ENCODE measurements around the gene CRIM1.

CRIM1 gene

DNA sequence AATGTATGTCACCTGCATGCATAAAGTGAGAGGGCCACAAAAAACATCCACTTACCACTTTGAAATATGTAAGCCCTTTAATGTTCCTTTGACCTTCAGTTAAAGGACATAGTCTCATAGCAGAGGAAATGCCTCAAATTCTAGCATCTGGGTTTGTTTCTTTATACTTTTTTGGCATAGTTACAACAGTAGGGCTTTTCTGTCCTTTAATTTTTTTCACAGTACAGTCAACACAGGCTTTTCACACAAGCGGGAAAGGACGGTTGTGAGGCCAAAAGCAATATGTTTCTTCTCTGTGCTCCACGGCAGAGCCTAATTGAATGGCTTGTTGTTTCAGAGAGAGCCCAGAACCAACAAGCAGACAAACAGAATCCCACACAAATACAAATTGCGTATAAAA is 57.6 kb downstream of the CRIM1 start:
- Mint-ChIP-seq H3K27ac (no peak overlapping the region), H3K27me3 (no peaks in the 10 kb centered on the region), H3K36me3 (no peaks in the 10 kb centered on the region), H3K9me3 (no peaks in the 10 kb centered on the region), H3K4me1 (no peaks in the 10 kb centered on the region), H3K4me3 (no peak overlapping the region)
- no peak for ATAC-seq

DNA sequence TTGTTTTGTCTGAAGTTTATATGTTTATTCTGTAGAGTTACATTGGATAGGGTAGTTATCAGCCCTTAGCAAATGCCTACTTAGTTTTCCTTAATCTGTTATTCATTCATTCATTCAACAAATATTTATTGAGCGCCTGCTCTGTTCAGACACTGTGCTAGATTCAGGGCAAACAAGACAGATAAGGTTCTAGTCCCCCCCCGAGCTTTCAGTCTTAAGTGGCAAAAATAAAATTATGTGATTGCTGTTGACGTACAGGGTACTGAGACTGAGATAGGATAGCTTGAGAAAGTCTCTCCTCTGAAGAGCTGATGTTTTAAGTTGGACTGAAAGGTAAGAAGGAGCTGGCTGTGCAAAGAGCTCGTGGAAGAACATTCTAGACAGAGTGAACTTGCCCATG is 58.7 kb downstream of the CRIM1 start:
- Mint-ChIP-seq H3K36me3 (no peaks in the 10 kb centered on the region), H3K9me3 (no peaks in the 10 kb centered on the region), H3K27ac (no peak overlapping the region), H3K4me1 (no peaks in the 10 kb centered on the region), H3K27me3 (no peaks in the 10 kb centered on the region), H3K4me3 (no peak overlapping the region)
- no peak for ATAC-seq

DNA sequence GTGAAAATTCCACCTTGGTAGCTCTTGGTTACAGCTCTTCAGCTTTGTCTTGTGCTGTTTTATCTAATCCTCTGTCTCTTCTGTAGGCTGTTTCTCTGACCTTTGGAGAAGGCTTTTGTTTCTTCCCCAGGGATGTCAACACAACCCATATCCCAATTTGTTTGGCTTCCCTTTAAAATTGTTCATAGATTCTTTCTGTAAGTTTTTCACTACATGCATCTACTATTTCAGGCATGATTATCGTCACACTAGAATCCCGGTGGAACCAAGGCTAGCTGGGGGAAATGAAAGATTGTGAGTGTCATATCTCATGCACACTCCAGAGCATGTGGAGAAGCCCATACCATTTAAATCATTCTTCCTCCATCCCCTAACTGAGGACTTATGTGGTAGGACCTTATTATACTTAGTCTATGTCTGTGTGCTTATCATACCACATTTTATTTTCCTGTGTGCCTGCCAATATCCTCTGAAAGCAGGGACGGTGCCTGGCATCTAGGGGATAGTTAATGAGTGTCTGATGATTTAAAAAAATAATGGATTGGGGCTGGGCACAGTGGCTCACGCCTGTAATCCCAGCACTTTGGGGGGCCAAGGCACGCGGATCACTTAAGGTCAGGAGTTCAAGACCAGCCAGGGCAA is 59.9 kb downstream of the CRIM1 start:
- H3K36me3 Mint-ChIP-seq, result no peaks in the 10 kb centered on the region
- no peaks in the 10 kb centered on the region for H3K9me3 Mint-ChIP-seq
- no peaks in the 10 kb centered on the region for H3K4me1 Mint-ChIP-seq
- H3K27ac Mint-ChIP-seq, result no peak overlapping the region
- no peak overlapping the region for H3K4me3 Mint-ChIP-seq
- ATAC-seq, result no peak
- H3K27me3 Mint-ChIP-seq, result no peaks in the 10 kb centered on the region

DNA sequence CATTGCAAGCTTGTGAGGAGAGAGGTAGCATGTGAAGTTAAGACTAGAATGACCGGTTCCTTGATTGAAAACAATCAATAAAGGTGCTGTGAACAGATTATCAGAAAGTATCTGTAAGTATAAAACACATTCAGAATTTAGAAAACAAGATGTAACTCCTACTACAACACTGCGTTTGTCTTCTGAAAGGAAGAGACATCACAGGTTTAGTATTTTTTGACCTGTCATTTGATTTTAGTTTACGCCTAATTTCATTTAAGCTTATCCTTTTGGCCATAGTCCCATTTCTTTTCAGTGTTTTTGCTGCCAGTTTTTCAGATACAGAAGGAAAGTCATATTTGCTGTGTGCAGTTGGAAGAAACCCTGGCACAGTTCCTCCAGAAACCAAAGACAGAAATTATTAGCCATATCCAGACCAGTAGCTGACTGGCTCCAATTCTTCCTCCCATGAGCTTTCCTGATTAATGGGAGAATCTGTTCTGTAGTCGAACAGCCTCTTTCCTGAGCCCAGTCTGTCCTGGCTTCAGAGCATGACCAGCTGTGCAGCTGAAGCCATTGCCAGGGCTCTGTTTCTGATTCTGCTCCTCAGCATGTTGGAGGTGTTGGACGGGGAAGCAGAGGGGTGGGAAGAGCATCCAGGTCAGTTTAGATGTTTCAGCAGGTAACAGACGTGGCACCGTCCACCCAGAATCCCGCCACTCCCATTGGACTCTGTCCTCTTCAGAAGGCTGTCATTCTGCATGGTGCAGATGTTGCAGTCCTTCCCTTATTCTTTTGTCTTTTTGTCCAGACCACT is 61.0 kb downstream of the CRIM1 start:
- H3K4me1 Mint-ChIP-seq, result no peaks in the 10 kb centered on the region
- no peak overlapping the region for H3K4me3 Mint-ChIP-seq
- no peak for ATAC-seq
- H3K27me3 Mint-ChIP-seq, result no peaks in the 10 kb centered on the region
- H3K9me3 Mint-ChIP-seq, result no peaks in the 10 kb centered on the region
- no peak overlapping the region for H3K27ac Mint-ChIP-seq
- no peaks in the 10 kb centered on the region for H3K36me3 Mint-ChIP-seq

DNA sequence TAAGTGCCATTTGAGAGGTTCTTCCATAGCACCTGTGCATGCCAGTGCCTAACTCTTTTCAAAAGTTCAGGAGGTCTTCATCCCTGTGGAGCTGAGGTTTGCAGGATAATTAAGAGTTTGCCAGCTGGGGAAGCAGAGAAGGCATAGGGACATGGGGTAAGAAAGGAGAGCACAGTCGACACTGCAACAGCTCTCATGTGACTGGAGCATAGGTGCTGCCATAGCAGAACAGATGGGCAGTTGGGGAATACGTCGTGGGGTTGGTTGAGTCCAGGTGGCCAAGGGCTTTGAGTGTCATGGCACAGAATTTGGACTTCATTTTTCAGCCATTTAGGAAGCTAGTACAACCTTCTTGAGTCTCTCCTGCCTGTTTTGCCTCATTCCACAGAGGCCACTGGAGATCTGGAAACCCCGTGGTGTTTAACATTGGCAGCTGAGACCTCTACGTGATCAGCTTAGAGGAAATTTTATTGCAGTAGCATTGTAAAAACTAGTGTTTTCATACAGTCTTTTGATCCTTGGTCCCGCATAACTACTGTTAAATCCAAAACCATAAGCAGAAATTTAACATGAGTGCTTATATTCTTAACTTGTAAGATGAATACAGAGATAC is 65.1 kb downstream of the CRIM1 start:
- Mint-ChIP-seq H3K27me3 (no peaks in the 10 kb centered on the region), H3K4me1 (no peaks in the 10 kb centered on the region), H3K27ac (no peak overlapping the region), H3K36me3 (no peaks in the 10 kb centered on the region), H3K9me3 (no peaks in the 10 kb centered on the region), H3K4me3 (no peak overlapping the region)
- no peak for ATAC-seq

DNA sequence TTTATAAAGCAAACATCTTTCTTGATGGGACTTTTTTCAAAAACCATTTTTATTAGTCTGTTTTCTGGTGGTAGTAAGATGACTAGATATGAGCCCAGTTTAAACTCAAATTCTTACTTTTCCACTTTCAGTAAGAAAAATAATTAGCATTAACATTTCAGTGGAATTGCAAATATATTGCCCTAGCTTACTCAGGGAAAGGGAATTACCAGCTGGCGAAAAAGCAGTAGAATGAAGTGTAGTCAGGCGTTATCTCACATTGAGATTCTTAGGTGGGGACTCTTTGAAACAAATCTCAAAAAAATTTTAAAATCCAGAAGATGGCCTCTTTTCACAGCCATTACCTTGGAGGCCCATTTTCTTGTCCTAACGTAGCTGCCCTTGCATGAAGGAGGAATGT is 65.8 kb downstream of the CRIM1 start:
- no peaks in the 10 kb centered on the region for H3K4me1 Mint-ChIP-seq
- no peak for ATAC-seq

DNA sequence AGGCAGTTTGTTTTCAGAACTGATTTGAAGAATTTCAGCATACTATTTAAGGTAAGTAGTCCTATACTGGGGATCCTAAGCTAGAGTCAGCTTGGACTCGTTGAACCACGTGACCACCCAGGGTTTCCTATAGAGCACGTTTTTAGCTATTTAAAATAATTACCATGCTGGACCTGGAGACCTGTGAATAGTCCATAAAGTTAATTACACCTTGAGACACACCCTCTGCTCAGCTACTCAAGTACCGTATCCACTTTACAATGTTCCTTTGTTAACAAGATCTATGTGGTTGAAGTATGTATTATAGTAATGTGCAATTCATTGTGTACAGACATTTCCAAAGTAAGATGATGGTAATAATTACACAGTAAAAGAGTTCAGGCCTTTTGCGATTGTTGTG is 67.6 kb downstream of the CRIM1 start:
- H3K4me3 Mint-ChIP-seq, result no peak overlapping the region
- no peaks in the 10 kb centered on the region for H3K4me1 Mint-ChIP-seq
- no peak overlapping the region for H3K27ac Mint-ChIP-seq
- no peaks in the 10 kb centered on the region for H3K27me3 Mint-ChIP-seq
- H3K36me3 Mint-ChIP-seq, result no peaks in the 10 kb centered on the region
- no peak for ATAC-seq
- H3K9me3 Mint-ChIP-seq, result no peaks in the 10 kb centered on the region

More for the DNA sequence above, 65.8 kb downstream of the CRIM1 start:
- Mint-ChIP-seq H3K27me3 (no peaks in the 10 kb centered on the region), H3K9me3 (no peaks in the 10 kb centered on the region), H3K27ac (no peak overlapping the region), H3K4me3 (no peak overlapping the region), H3K36me3 (no peaks in the 10 kb centered on the region)

DNA sequence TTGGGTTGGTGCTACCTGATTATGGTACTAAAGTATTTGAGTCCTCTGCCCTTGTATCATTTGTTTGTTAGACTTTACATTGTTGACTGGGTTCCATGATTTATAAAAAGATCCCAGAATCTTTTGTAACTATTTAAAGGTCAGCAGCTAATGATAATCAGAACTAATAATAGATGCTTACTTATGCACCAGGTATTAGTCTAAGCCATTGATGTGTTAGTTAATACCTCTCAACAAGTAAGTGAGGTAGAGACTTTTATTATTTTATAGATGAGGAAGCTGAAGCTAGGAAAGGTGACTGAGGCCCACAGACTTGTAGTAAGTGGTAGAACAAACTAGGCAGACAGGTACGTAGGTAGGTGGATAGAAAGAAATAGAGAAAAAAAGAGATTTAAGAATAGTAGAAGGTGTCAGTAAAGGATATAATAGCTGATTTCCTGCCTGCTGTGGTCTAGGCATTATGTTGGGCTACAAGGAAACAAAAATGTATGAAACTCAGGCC is 68.1 kb downstream of the CRIM1 start:
- H3K4me3 Mint-ChIP-seq, result no peak overlapping the region
- no peak overlapping the region for H3K27ac Mint-ChIP-seq
- H3K36me3 Mint-ChIP-seq, result no peaks in the 10 kb centered on the region
- no peak for ATAC-seq
- no peaks in the 10 kb centered on the region for H3K4me1 Mint-ChIP-seq
- H3K27me3 Mint-ChIP-seq, result no peaks in the 10 kb centered on the region
- no peaks in the 10 kb centered on the region for H3K9me3 Mint-ChIP-seq

DNA sequence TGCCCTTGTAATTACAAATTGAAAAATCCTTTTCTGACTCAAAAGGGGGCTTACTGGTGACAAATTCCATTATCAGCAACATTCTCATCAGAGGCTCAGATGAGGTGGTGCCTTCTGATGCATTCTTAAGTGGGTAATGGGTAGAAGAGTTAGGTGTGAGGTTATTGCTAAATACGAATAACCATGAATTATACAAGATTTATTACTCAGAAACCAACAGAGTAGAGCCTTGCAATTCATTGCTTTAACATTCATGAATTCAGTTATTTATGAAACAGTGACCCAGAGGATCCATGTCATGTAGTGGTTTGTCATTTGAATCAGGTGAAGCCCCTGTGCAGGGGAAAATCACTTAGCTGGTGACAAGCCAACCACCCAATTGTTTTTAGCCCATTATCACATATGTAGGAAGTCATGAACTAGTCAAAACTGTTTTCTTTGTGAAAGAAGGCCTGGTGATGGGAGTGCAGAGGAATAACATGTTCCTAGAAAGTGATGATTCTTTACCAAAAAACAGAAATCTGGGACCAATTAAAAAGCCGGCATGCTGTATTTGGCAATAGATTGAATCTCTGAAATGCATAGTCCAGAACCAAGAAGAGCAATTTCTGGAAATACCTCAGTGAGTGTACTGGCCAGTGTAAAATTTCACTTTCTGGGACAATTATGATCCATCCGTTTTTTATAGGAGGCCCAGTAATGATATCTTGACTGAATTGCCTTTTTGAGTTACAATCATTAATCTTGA is 70.2 kb downstream of the CRIM1 start:
- Mint-ChIP-seq H3K9me3 (no peaks in the 10 kb centered on the region), H3K36me3 (no peaks in the 10 kb centered on the region), H3K4me1 (no peaks in the 10 kb centered on the region), H3K27me3 (no peaks in the 10 kb centered on the region), H3K27ac (no peak overlapping the region), H3K4me3 (no peak overlapping the region)
- ATAC-seq, result no peak

DNA sequence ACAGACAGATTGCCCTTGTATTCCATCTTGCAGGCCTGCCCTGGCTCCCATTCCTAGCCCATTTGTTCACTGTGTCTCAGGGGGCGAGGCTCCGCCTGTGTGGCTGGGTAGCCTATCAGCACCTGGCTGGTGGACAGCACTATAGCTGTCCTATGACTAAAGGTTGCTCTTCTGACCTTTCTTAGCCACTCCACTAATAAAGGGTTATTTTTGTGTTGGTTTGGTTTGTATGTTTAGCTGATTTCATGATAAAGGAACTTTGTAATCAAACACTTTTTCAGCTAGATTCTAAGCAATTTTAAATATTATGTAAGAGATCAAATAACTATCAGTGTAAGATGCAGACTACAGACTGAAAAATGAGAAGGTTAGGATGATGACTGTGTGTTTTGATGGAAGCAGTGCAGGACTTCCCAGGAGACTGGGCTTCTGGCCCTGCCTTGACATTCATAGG is 72.2 kb downstream of the CRIM1 start:
- Mint-ChIP-seq H3K9me3 (no peaks in the 10 kb centered on the region), H3K27ac (no peak overlapping the region), H3K27me3 (no peaks in the 10 kb centered on the region), H3K4me1 (no peaks in the 10 kb centered on the region), H3K36me3 (no peaks in the 10 kb centered on the region), H3K4me3 (no peak overlapping the region)
- peak; percentile 54 for ATAC-seq

DNA sequence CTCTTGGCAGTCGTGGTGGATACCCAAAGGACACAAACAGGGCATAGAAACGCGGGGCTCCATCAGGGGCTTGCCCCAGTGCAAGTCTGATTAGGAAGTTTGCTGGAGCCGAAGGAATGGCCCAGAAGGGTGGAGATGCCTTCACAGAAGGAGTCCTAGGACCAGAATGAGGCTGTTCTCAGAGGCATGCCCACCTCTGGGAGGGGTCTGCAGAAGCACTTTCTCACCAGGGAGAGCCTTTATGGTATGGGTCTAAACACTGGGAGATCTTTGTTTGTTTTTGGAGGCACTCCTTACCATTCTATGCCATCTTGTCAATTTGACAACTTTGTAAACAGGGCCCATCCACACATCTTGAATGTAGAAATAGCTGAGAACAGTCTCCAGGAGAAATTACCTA is 75.0 kb downstream of the CRIM1 start:
- Mint-ChIP-seq H3K36me3 (no peaks in the 10 kb centered on the region), H3K27me3 (no peaks in the 10 kb centered on the region), H3K27ac (no peak overlapping the region), H3K4me3 (no peak overlapping the region), H3K9me3 (no peaks in the 10 kb centered on the region), H3K4me1 (no peaks in the 10 kb centered on the region)
- no peak for ATAC-seq

DNA sequence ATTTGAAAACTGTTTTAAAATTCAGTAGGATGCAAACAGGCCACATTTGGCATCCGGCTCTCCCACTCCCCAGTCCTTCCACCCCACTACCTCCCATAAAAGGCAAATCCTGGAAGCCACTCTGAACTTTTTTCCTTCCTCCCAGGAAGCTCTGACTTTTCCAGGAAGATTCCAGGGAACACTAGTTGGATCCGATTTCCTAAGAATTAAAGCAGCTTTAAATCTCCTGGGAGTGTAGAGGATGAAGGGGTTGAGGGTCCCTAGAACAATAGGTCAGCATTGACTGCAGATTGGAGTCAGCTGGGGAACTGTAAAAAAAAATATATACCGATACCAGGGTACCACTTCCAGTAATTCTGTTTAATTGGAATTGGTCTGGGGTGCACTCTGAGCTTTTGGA is 76.9 kb downstream of the CRIM1 start:
- Mint-ChIP-seq H3K36me3 (no peaks in the 10 kb centered on the region), H3K9me3 (no peaks in the 10 kb centered on the region), H3K27ac (no peak overlapping the region), H3K4me1 (no peaks in the 10 kb centered on the region), H3K4me3 (no peak overlapping the region), H3K27me3 (no peaks in the 10 kb centered on the region)
- no peak for ATAC-seq

DNA sequence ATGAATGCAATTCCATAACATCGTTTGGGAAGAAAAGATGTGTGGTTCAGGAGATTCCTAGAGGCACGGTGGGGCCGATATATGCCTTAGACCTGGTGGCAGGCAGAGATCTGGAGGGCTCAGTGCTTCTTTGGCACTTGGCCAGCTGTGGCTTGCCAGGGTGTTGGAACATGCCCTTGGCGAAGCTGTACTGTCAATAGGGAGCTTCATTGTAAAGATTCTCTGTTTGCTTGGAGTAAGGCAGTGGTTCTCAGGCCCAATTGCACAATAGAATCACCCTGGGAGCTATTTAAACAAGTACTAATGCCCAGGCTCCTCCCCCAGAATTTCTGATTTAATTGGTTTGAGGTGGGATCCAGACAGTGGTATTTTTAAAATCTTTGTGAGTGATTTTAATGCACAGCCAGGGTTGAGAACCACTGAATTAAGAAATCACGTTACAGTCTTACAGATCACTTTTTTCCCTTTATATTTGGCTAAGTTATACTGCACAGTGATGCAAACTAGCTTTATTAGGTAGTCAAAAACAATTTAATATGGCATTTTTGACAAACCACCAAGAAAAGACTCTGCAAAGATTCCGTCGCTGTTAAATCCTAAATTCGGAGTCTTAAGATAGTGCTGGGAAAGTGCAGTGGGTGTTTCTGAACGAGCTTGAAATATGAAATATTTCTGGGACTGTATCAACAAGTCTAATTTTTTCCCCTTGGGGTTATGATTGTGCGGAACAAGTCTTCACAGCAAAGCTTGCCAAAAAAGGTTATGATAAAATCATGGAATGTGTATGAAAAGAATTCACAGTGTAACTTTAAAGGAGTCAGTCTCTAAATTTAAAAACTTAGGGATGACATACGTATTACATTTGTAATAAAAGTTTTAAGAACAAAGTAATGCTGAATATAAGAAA is 78.0 kb downstream of the CRIM1 start:
- no peaks in the 10 kb centered on the region for H3K9me3 Mint-ChIP-seq
- ATAC-seq, result no peak
- no peak overlapping the region for H3K4me3 Mint-ChIP-seq
- H3K27ac Mint-ChIP-seq, result no peak overlapping the region
- no peaks in the 10 kb centered on the region for H3K4me1 Mint-ChIP-seq
- no peaks in the 10 kb centered on the region for H3K27me3 Mint-ChIP-seq
- no peaks in the 10 kb centered on the region for H3K36me3 Mint-ChIP-seq

DNA sequence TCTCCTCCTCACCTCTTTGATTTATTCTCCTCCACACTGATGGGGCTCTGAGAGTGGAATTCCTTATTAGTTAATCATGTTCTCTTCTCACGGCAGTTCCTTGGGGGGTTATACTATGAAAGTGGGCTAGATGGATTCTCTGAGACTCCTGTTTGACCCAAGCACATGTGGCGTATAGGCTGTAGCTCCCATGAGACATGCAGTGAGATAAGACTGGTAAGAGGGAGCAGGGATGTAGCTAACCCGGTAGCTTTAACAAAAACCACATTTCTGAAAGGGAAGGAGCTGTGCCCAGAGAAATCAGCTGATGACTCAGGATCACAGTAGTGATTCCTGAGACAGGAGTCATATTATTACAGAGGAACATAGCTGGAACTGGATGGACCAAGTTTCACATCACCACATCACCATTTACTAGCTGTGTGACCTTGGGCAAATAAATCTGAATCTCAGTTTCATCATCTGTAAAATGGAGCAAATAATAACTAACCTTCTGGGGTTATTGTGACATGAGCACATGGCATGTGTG is 82.9 kb downstream of the CRIM1 start:
- no peaks in the 10 kb centered on the region for H3K36me3 Mint-ChIP-seq
- no peak for ATAC-seq
- peaks cover 15% of the 10 kb centered on the region for H3K27me3 Mint-ChIP-seq
- no peak overlapping the region for H3K27ac Mint-ChIP-seq
- H3K9me3 Mint-ChIP-seq, result peaks cover 3% of the 10 kb centered on the region
- H3K4me3 Mint-ChIP-seq, result no peak overlapping the region
- peaks cover 11% of the 10 kb centered on the region for H3K4me1 Mint-ChIP-seq
